ENCODE measurements around the gene TMEM269.

Gene TMEM269

DNA sequence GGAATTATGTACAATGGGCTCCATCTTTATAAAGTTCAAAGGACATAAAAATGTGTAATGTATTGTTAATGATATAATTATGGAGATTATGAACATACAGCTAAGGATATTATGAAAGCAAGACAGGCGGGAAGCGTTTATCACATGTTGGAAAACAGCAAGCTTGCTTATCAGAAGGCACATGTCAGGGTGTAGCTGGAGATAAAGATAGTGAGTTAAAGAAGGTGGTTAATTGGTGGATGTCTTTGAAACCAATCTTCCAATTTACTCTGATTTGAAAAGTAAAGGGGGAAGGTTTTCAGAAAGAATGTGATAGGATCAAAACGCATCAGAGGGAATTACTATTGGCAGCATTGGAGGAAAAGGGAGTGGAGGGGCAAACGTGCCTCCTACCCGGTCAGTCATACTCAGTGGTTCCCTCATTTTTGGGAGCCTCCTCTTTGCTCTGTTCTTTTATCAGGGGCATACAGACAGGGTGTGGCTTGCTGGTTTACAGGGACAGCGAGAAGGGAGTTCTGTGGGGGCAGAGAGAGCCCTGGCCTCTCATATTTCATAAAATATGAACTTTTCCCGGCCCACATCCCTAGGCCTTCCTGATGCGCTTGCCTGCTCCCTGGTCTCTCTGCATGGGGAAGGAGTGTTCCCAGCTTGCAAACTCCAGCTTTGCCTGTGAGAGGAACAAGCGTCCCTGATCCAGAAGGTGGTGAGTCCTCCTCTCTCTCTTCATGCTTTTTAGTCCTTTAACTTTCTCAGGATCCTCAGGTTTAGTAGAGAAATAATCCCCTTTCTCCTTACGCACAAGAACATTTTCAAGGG lies 40.5 kb downstream of the TMEM269 start:
- DNase-seq = no peak

GRCh38 chr1:42830631-42831030 lies 45.8 kb downstream of the TMEM269 start:
- DNase-seq = no peak

DNA sequence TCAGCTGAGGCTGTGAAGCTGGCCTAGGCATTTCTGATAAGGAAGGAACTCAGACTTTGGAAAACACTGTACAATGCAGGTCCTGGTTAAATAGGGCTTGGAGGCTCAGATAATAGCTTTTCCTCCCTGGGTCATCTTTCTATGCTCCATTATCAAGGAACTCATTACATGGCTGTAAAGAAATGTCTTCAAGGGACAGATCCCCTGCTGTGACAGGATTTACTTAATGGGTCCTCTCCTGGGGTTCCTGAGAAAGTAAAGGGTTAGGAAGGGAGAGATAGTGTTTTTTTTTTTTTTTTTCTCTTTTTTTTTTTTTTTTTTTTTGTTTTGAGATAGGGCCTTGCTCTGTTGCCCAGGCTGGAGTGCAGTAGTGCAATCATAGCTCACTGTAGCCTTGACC lies 46.5 kb downstream of the TMEM269 start:
- DNase-seq = no peak

DNA sequence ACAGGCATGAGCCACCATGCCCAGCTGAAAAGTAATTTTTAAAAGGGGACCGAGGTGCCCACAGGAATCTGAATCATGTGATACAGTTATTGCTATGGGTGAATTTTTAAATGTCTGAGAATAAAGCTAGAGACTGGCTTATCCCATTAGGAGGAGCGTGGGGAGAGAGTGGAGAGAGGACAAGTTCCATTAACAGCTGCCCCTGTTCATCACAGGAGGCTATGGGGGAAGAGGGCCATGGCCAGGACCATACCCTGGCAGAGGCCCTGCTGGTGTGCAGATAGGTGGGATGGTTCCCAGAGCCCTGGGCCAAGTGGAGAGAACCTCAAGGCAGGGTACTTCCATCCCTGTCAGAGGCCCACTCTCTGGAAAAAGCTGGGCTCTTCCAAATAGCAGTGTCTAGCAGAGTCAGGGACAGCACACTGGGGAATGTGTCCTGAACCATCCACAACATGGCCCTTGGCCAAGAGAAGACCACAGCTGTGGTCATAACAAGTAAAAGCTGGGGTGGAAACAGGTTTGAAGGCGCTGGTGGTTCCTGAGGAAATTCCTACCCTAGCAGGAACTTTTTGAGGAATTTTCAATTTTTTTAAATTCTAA lies 48.0 kb downstream of the TMEM269 start:
- no peak for DNase-seq

- no peak for DNase-seq
These were observed 49.2 kb downstream of the TMEM269 start for GRCh38 chr1:42833981-42834380.

- no peak for DNase-seq
These were observed 50.0 kb downstream of the TMEM269 start for GRCh38 chr1:42834803-42835202.

DNA sequence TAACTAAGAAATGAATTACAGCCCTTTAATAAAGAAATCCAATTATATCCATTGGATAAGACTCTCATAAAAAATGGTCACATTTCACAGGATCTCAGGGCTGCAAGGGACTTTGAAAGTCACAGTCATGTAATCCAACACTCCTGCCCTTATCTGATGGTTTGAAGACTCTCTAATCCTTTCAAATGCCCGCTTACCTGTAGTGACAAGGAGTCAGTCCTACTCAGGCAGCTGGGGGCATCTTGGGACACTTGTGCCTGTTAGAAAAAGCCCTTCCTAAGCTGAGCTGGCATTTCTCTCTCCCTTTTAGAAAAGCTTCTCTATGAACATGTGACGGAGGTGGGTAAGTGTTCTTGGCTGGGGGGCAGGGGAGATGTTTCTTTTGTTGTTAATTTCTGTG lies 50.6 kb downstream of the TMEM269 start:
- no peak for DNase-seq

- DNase-seq = no peak
These were observed 52.9 kb downstream of the TMEM269 start for GRCh38 chr1:42837709-42838108.

DNA sequence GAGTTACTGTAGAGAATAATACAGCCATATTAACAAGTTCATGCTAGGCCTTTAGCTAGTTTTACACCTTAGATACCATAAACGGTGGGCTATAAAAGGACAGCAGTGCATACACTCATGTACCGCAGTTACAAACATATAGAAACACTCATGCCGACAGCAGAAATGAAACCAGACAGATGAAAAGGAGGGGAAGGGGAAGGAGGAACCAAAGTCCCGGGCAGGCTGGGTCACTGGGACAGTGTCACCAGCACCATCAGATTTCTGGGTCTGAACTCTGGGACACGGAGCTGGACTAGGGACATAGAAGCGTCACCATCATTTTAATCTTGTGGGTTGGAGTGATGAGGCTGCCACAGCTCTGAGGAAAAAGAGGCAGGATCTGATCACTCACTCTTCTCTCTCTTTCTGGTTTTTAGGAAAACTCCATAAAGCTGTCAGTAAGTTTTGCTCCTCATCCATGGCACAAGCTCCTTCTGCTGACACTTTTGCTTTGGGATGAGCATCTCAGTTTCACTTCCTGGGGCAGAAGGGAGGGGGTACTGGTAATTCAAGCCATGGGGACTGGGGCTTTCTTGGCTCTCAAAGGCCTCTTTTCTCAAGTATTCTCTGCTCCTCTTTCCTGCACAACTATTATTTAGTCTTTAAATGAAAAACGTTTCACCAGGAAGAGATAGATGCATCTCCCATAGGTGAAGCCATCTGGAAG lies 53.8 kb downstream of the TMEM269 start:
- DNase-seq = no peak

DNA sequence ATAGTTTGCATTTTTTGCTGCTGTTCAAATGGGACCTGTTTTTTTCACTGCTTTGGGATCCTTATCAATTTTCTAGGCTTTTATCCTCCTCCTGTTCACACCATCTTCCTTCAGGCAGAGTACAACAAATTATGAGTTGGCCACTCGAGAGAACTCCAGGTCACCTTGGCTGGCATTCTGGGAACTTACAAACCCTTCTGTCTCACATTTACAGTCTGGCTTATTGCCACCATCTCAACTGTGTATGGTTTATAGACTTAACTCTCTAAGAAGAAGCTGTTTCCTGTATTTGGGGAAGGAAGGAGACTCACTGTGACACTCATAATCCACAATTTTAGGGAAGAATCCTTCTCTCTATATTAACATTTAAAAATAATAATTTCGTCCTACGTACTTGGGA lies 56.2 kb downstream of the TMEM269 start:
- DNase-seq = no peak

- no peak for DNase-seq
These were observed 56.8 kb downstream of the TMEM269 start for GRCh38 chr1:42841440-42842147.

GRCh38 chr1:42844592-42845140 lies 59.9 kb downstream of the TMEM269 start:
- DNase-seq = no peak

DNA sequence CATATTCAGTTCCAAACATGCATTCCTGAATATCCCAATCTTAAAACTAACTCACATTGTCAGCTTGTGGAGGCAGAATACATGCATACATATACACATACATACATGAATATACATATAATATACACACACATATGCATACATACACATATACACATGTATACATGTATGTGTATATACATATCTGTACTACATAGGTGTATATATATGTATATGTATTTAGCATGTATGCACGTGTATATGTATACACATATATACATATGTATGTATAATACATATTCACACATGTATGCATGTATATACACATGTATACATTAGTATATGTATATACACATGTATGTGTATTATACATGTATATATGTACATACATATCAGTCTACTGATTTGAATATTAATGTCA lies 60.4 kb downstream of the TMEM269 start:
- no peak for DNase-seq

GRCh38 chr1:42845866-42846256 lies 61.1 kb downstream of the TMEM269 start:
- peak; percentile 18 for DNase-seq

DNA sequence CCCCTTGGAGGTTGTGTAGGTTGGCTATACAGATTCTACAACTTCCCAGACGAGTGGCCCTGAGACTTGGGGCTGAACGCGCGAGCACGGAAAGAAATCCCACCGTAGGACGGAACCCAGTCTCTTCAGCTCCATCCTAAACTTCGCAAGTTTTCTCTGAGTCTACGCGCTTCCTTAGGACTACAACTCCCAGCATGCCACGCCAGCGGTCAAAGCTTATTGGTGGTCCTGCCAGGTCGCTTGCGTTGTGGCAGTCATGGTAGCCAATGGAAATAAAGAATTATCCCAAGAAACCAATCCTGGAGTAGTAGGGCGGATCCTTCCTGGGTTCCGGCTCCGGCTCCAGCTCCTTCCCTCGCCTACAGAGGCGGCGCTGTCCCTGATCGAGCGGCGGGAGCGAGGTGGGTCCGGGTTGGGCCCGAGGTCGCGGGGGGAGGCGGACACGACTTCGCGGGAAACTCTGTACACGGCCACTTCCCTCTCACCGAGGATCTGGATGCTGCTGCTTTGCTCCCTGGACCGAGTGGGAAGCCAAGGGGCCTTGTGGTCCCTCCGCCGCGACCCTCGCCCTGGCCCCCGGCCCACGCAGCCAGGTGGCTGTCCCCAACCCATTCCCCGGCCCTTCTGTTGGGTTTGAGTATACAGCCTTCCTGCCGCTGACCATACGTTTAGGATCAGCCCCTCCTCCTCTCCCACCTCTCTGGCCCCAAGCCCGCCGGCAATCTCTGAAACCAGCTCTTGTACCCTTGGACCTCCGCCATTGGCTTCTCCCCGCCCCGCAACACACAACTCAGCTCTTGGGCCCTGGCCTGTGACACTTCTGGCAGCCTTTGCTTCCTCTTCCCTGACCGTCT lies 61.7 kb downstream of the TMEM269 start, which contains the start of gene ZNF691:
TSS of gene ZNF691 (plus strand) at position 357 of the 854 bp plus-strand sequence. CDS start 3,046 bp downstream, outside the sequence.
- DNase-seq = peak; percentile 97

DNA sequence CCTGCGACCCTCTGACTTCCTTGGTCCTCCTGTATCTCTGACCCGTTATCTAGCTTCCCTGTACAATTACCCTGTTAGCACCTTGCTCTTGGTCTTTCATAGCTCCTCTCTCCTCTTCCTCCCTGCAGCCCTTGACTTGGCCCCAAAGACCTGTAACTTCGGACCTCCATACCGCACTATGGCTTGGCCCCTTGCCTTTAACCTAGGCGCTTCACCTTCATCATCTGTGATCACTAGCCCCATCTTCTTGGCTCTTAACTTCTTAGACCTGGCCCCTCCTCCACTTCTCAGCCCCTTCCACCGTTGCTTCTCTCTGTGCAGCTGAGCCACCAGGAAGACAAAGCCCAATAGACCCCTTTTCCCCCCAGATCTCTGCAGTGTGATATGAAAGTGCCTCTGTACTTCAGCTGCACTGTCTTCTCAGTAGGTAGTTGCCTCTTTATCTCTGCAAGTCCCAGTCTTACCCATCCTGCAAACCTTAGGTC lies 62.4 kb downstream of the TMEM269 start:
- DNase-seq = no peak

GRCh38 chr1:42847721-42848460 lies 63.1 kb downstream of the TMEM269 start:
- DNase-seq = no peak

GRCh38 chr1:42848823-42849537 lies 64.2 kb downstream of the TMEM269 start:
- DNase-seq = no peak

- no peak for DNase-seq
These were observed 65.2 kb downstream of the TMEM269 start for GRCh38 chr1:42849944-42850343.
